Coronary artery (tissue), 2 donors: ENCODE measurements around the gene RCCD1.

Experiments used
- DNase-seq: peaks from one replicate; pipeline ENCODE4 v3.0.0-alpha.2; 2017; ENCODE audit warnings: low spot score
- H3K27ac ChIP-seq, 2 donors: fragments of 200-600 bp; sonication (generic); one replicate each; pipeline ENCODE4 v1.5.1; 2016 to 2019
- H3K4me3 ChIP-seq: fragments of 200-600 bp; sonication (generic); 2 replicates; pipeline ENCODE4 v1.5.1; 2016; ENCODE audit warnings: mild to moderate bottlenecking, moderate library complexity
- CTCF ChIP-seq: fragments of 200-600 bp; sonication (generic); IDR thresholded peaks from one replicate; pipeline ENCODE4 v1.5.1; 2019; ENCODE audit warnings: antibody characterized with exemption

Gene RCCD1

GRCh38 chr15:90946941-90947576 is 7.6 kb upstream of the RCCD1 start:
- Histone ChIP-seq H3K4me3 (no peak overlapping the region), H3K27ac (no peak overlapping the region)
- DNase-seq, result no peak
- no peak for TF ChIP-seq CTCF

GRCh38 chr15:90947577-90948357 is 6.9 kb upstream of the RCCD1 start:
- no peak for TF ChIP-seq CTCF
- DNase-seq, result no peak
- no peak overlapping the region for H3K4me3 ChIP-seq
- no peak overlapping the region for H3K27ac ChIP-seq

DNA sequence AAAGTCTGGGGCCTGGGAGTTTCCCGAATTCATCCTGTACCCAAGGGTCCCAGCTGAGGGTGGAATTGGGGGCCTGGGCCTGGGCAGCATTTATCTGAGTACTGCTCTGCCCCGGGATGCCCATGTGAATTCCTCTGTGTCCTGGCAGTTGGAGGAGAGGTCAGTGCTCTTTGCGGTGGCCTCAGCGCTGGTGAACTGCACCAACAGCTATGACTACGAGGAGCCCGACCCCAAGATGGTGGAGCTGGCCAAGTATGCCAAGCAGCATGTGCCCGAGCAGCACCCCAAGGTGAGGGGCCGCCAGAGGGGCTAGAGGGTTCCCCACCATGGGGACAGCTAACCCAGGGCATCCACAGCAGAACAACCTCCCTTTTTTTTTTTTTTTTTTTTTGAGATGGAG is 6.2 kb upstream of the RCCD1 start:
- TF ChIP-seq CTCF, result no peak
- no peak overlapping the region for H3K27ac ChIP-seq
- DNase-seq, result no peak
- H3K4me3 ChIP-seq, result no peak overlapping the region

GRCh38 chr15:90949979-90950675 is 4.6 kb upstream of the RCCD1 start:
- Histone ChIP-seq H3K27ac (no peak overlapping the region), H3K4me3 (no peak overlapping the region)
- no peak for DNase-seq

GRCh38 chr15:90950676-90951075 is 4.0 kb upstream of the RCCD1 start:
- Histone ChIP-seq H3K27ac (no peak overlapping the region), H3K4me3 (no peak overlapping the region)
- TF ChIP-seq CTCF, result no peak
- no peak for DNase-seq

More at GRCh38 chr15:90949979-90950675, 4.6 kb upstream of the RCCD1 start:
- no peak for TF ChIP-seq CTCF

GRCh38 chr15:90952901-90953677 is 1.6 kb upstream of the RCCD1 start:
- no peak for TF ChIP-seq CTCF
- DNase-seq, result no peak
- no peak overlapping the region for H3K4me3 ChIP-seq
- H3K27ac ChIP-seq, result no peak overlapping the region
